Liver (tissue), 3 donors: Measurements from ENCODE around the gene C3orf49.

Experiments
- JUND ChIP-seq, 2 donors: IDR thresholded peaks; 2 replicates each; pipeline ENCODE4 v1.6.1; 2016; ENCODE audit warnings: antibody characterized with exemption in 2 of 2
- YY1 ChIP-seq: IDR thresholded peaks from 2 replicates; pipeline ENCODE4 v1.6.1; 2016; ENCODE audit warnings: antibody characterized with exemption, mild to moderate bottlenecking
- TF ChIP-seq, protein P1 (sequence below): IDR thresholded peaks from 2 replicates; pipeline ENCODE4 v1.6.1; 2016; ENCODE audit warnings: antibody characterized with exemption, mild to moderate bottlenecking
- TF ChIP-seq, protein P2 (sequence below): fragments of 150-350 bp; IDR thresholded peaks from 2 replicates; pipeline ENCODE4 v1.5.1; 2017; ENCODE audit warnings: improper control_type of control experiment, low read depth, low read length; ENCODE audit not compliant: missing input control
- TF ChIP-seq, protein P3 (sequence below): IDR thresholded peaks from 2 replicates; pipeline ENCODE4 v1.6.1; 2016; ENCODE audit warnings: antibody characterized with exemption
- donor health status: healthy.
- donor health status: healthy.

DNA sequence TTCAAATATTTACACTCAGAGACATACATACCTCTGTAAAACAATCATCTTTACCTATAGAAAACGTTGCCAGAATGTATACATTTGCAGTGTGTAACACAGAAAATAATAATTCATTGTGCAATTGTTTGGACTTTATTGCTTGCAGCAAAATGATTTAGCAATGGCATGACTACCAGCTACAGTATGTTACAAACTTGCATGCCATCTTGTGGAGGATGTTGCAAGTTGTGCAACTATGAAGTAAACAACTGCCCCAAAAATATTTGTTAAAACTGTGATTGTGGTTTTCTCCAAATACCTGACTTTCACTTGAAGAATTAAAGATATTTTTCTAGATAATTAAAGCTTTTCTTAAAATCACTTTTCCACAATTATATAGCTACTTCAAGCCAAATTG lies 27.1 kb upstream of the C3orf49 start:
- TF ChIP-seq, protein P1, sequence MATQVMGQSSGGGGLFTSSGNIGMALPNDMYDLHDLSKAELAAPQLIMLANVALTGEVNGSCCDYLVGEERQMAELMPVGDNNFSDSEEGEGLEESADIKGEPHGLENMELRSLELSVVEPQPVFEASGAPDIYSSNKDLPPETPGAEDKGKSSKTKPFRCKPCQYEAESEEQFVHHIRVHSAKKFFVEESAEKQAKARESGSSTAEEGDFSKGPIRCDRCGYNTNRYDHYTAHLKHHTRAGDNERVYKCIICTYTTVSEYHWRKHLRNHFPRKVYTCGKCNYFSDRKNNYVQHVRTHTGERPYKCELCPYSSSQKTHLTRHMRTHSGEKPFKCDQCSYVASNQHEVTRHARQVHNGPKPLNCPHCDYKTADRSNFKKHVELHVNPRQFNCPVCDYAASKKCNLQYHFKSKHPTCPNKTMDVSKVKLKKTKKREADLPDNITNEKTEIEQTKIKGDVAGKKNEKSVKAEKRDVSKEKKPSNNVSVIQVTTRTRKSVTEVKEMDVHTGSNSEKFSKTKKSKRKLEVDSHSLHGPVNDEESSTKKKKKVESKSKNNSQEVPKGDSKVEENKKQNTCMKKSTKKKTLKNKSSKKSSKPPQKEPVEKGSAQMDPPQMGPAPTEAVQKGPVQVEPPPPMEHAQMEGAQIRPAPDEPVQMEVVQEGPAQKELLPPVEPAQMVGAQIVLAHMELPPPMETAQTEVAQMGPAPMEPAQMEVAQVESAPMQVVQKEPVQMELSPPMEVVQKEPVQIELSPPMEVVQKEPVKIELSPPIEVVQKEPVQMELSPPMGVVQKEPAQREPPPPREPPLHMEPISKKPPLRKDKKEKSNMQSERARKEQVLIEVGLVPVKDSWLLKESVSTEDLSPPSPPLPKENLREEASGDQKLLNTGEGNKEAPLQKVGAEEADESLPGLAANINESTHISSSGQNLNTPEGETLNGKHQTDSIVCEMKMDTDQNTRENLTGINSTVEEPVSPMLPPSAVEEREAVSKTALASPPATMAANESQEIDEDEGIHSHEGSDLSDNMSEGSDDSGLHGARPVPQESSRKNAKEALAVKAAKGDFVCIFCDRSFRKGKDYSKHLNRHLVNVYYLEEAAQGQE, result no peak
- TF ChIP-seq, protein P2, sequence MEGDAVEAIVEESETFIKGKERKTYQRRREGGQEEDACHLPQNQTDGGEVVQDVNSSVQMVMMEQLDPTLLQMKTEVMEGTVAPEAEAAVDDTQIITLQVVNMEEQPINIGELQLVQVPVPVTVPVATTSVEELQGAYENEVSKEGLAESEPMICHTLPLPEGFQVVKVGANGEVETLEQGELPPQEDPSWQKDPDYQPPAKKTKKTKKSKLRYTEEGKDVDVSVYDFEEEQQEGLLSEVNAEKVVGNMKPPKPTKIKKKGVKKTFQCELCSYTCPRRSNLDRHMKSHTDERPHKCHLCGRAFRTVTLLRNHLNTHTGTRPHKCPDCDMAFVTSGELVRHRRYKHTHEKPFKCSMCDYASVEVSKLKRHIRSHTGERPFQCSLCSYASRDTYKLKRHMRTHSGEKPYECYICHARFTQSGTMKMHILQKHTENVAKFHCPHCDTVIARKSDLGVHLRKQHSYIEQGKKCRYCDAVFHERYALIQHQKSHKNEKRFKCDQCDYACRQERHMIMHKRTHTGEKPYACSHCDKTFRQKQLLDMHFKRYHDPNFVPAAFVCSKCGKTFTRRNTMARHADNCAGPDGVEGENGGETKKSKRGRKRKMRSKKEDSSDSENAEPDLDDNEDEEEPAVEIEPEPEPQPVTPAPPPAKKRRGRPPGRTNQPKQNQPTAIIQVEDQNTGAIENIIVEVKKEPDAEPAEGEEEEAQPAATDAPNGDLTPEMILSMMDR, result peak; percentile 16
- TF ChIP-seq YY1, result no peak
- TF ChIP-seq, protein P3, sequence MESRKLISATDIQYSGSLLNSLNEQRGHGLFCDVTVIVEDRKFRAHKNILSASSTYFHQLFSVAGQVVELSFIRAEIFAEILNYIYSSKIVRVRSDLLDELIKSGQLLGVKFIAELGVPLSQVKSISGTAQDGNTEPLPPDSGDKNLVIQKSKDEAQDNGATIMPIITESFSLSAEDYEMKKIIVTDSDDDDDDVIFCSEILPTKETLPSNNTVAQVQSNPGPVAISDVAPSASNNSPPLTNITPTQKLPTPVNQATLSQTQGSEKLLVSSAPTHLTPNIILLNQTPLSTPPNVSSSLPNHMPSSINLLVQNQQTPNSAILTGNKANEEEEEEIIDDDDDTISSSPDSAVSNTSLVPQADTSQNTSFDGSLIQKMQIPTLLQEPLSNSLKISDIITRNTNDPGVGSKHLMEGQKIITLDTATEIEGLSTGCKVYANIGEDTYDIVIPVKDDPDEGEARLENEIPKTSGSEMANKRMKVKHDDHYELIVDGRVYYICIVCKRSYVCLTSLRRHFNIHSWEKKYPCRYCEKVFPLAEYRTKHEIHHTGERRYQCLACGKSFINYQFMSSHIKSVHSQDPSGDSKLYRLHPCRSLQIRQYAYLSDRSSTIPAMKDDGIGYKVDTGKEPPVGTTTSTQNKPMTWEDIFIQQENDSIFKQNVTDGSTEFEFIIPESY, result no peak
- no peak for TF ChIP-seq JUND (IDR thresholded peaks at IDR 0.05)
